B cell (primary cell): ENCODE measurements around the gene MED13. TPM values are rescaled to one million over a fixed set of nuclear protein-coding genes. Genes with fewer than 3 reads are reported as not detected.

Source experiments
- ATAC-seq: fragments of 200-7000 bp; cut with Tn5 transposase; one replicate; pipeline ENCODE4 v1.10.0; 2021; ENCODE audit warnings: low read depth, mild to moderate bottlenecking, moderate number of reproducible peaks, moderate library complexity
- CTCF ChIA-PET: fragments of 350-600 bp; sonication (Branson Sonifier 250); formaldehyde crosslinking; loops from one replicate; lab custom pipeline; 2021; ENCODE audit warnings: antibody characterized with exemption, inconsistent platforms; lab: Charles Lee
- POLR2A ChIA-PET: fragments of 350-600 bp; sonication (Branson Sonifier 250); formaldehyde crosslinking; loops from one replicate; lab custom pipeline; 2021; ENCODE audit warnings: antibody characterized with exemption; lab: Charles Lee
- DNase-seq: peaks from one replicate; pipeline ENCODE4 v3.0.0; 2013
- H2AFZ ChIP-seq: 2 replicates; pipeline ENCODE4 v1.6.1; 2012; ENCODE audit warnings: mild to moderate bottlenecking, low read depth, low read length; ENCODE audit not compliant: insufficient read depth, poor library complexity, severe bottlenecking
- H3K27ac ChIP-seq, 2 donors: 1 replicate in 1 of 2; 2 replicates in 1 of 2; pipeline ENCODE4 v1.5.1; 2012 to 2013; ENCODE audit warnings: low read length in 2 of 2, mild to moderate bottlenecking in 2 of 2, moderate library complexity in 1 of 2
- H3K27me3 ChIP-seq, 4 experiments: fragments of 200-600 bp in 1 of 4; sonication (generic) in 1 of 4; replicated peaks in 1 of 4; 1 replicate in 2 of 4; 2 replicates in 2 of 4; pipeline versions ENCODE4 v1.6.1 to v1.7.0; 2013 to 2016; ENCODE audit warnings: low read length in 3 of 4, mild to moderate bottlenecking in 2 of 4, mixed read lengths in 1 of 4, moderate library complexity in 1 of 4; ENCODE audit not compliant: insufficient read depth in 4 of 4, control insufficient read depth in 3 of 4; ENCODE audit errors: control extremely low read depth in 1 of 4
- H3K36me3 ChIP-seq, 2 experiments: replicated peaks in 1 of 2; 1 replicate in 1 of 2; 2 replicates in 1 of 2; pipeline versions ENCODE4 v1.6.1 to v1.7.1; 2013; ENCODE audit warnings: low read length in 1 of 2; ENCODE audit not compliant: insufficient read depth in 2 of 2, control insufficient read depth in 1 of 2; ENCODE audit errors: control extremely low read depth in 1 of 2, extremely low read depth in 1 of 2
- H3K4me1 ChIP-seq, 2 donors: fragments of 200-600 bp in 1 of 2; sonication (generic) in 1 of 2; 1 replicate in 1 of 2; 2 replicates in 1 of 2; pipeline versions ENCODE4 v1.5.1 to v1.6.1; 2013 to 2017; ENCODE audit warnings: low read length in 2 of 2; ENCODE audit not compliant: control insufficient read depth in 2 of 2, insufficient read depth in 2 of 2
- H3K4me2 ChIP-seq: replicated peaks from 2 replicates; pipeline ENCODE3; 2012; ENCODE audit warnings: mild to moderate bottlenecking, low read depth, low read length; ENCODE audit not compliant: poor library complexity, severe bottlenecking
- H3K4me3 ChIP-seq, 5 experiments: fragments of 200-600 bp in 1 of 5; sonication (generic) in 1 of 5; 1 replicate in 3 of 5; 2 replicates in 2 of 5; pipeline versions ENCODE4 v1.5.1 to v1.7.0; 2011 to 2016; ENCODE audit warnings: low read length in 4 of 5, mild to moderate bottlenecking in 4 of 5, low read depth in 2 of 5, control low read depth in 1 of 5, moderate library complexity in 1 of 5; ENCODE audit not compliant: insufficient read depth in 1 of 5; ENCODE audit errors: control extremely low read depth in 1 of 5, extremely low read depth in 1 of 5
- H3K79me2 ChIP-seq: fragments of 200-600 bp; sonication (generic); one replicate; pipeline ENCODE4 v1.6.0; 2016; ENCODE audit warnings: low read length; ENCODE audit not compliant: control insufficient read depth, insufficient read depth
- H3K9ac ChIP-seq: fragments of 200-600 bp; sonication (generic); 2 replicates; pipeline ENCODE4 v1.6.1; 2017; ENCODE audit warnings: mild to moderate bottlenecking, low read length, moderate library complexity
- H3K9me3 ChIP-seq, 3 donors: one replicate each; pipeline versions ENCODE4 v1.6.1 to v1.7.1; 2013; ENCODE audit warnings: low read length in 2 of 3; ENCODE audit not compliant: control insufficient read depth in 2 of 3, insufficient read depth in 1 of 3; ENCODE audit errors: control extremely low read depth in 1 of 3
- H4K20me1 ChIP-seq: 2 replicates; pipeline ENCODE4 v1.6.0; 2012; ENCODE audit warnings: mild to moderate bottlenecking, low read length; ENCODE audit not compliant: insufficient read depth, control insufficient read depth, poor library complexity, severe bottlenecking
- H3K27ac Mint-ChIP-seq: one replicate; pipeline ENCODE4 v1.8.0; 2021; ENCODE audit warnings: mixed read lengths
- H3K27me3 Mint-ChIP-seq: one replicate; pipeline ENCODE4 v1.8.0; 2021; ENCODE audit warnings: mixed read lengths
- H3K4me1 Mint-ChIP-seq: one replicate; pipeline ENCODE4 v1.8.0; 2021; ENCODE audit warnings: mixed read lengths
- H3K4me3 Mint-ChIP-seq: one replicate; pipeline ENCODE4 v1.8.0; 2021; ENCODE audit warnings: mixed read lengths
- H3K9me3 Mint-ChIP-seq: one replicate; pipeline ENCODE4 v1.8.0; 2022; ENCODE audit warnings: mixed read lengths; ENCODE audit not compliant: insufficient read depth
- CTCF ChIP-seq: fragments of 200-600 bp; IDR thresholded peaks from one replicate; pipeline ENCODE4 v1.8.0; 2022; ENCODE audit warnings: antibody characterized with exemption, mild to moderate bottlenecking
- EZH2 ChIP-seq: IDR thresholded peaks from 2 replicates; pipeline ENCODE4 v1.6.1; 2012; ENCODE audit warnings: borderline replicate concordance, low read depth, mild to moderate bottlenecking, moderate library complexity, low read length; ENCODE audit not compliant: insufficient read depth, poor library complexity, severe bottlenecking
- WGBS: methylation state at CpG from one replicate; pipeline ENCODE4 v1.1.5; 2013; ENCODE audit warnings: missing lambda C conversion rate; ENCODE audit not compliant: insufficient coverage; 5-methylcytosine and 5-hydroxymethylcytosine counted together
- intact Hi-C: fragments of 100-400 bp; cut with micrococcal nuclease; formaldehyde crosslinking; loops from one replicate; pipeline ENCODE4 v1.10.0; 2022
- polyA plus RNA-seq: library from polyadenylated mRNA; depleted of rRNA; stranded (reverse); fragments of >200 nt; gene quantifications from 2 replicates; pipeline ENCODE4 v1.2.3, GENCODE V29; 2012
- total RNA-seq, 2 donors: library from RNA; stranded (reverse); fragments of 120-200 nt in 1 of 2; gene quantifications; 1 replicate in 1 of 2; 2 replicates in 1 of 2; pipeline versions ENCODE4 v1.2.3 to v1.2.4, GENCODE V29; 2013 to 2022

The MED13 gene
- total and polyA plus RNA-seq, 2 donors (not counting 1 experiment from before 2014, with no cell fraction given), result 17.3 to 120 TPM

- no peaks in the 10 kb centered on the region for H3K36me3 ChIP-seq
- intact Hi-C loops, result loop anchor here (10.0 kb wide), 1 partner anchor 56 kb away; no protein-coding TSS in a partner anchor
- H3K79me2 ChIP-seq, result no peaks in the 10 kb centered on the region
- H4K20me1 ChIP-seq, result no peaks in the 10 kb centered on the region
- no peak overlapping the region for H3K27ac ChIP-seq
- Mint-ChIP-seq H3K27ac (no peak overlapping the region), H3K4me1 (peaks cover 27% of the 10 kb centered on the region), H3K27me3 (peaks cover 6% of the 10 kb centered on the region), H3K4me3 (no peak overlapping the region), H3K9me3 (no peaks in the 10 kb centered on the region)
- ChIA-PET POLR2A (no interaction called here), CTCF (no interaction called here)
- H3K4me1 ChIP-seq, result peaks cover 23 to 26% of the 10 kb centered on the region in 2 donors
- DNase-seq (no peak), ATAC-seq (no peak)
- H2AFZ ChIP-seq, result no peak overlapping the region
- H3K4me3 ChIP-seq, result no peak overlapping the region
- H3K4me2 ChIP-seq, result no peak overlapping the region
- H3K9ac ChIP-seq, result no peak overlapping the region
- no peaks in the 10 kb centered on the region for H3K9me3 ChIP-seq
- no peaks in the 10 kb centered on the region for H3K27me3 ChIP-seq
- TF ChIP-seq CTCF, result no peak
Measured at GRCh38 chr17:62101090-62101489, 36.0 kb upstream of the MED13 start.

GRCh38 chr17:62100055-62100454 lies 35.0 kb upstream of the MED13 start:
- DNase-seq (no peak), ATAC-seq (no peak)
- Histone ChIP-seq H2AFZ (no peak overlapping the region), H3K27ac (no peak overlapping the region), H3K9me3 (no peaks in the 10 kb centered on the region), H3K4me3 (no peak overlapping the region), H3K9ac (no peak overlapping the region), H3K27me3 (no peaks in the 10 kb centered on the region), H3K36me3 (no peaks in the 10 kb centered on the region), H3K79me2 (no peaks in the 10 kb centered on the region), H3K4me2 (no peak overlapping the region), H3K4me1 (peaks cover 23 to 26% of the 10 kb centered on the region in 2 donors), H4K20me1 (no peaks in the 10 kb centered on the region)
- TF ChIP-seq CTCF, result no peak
- no peak for TF ChIP-seq EZH2
- intact Hi-C loops, result loop anchor here (10.0 kb wide), 1 partner anchor 55 kb away; no protein-coding TSS in a partner anchor
- Mint-ChIP-seq H3K9me3 (no peaks in the 10 kb centered on the region), H3K27me3 (no peaks in the 10 kb centered on the region), H3K4me1 (peaks cover 27% of the 10 kb centered on the region), H3K27ac (peak overlapping the region; percentile 34), H3K4me3 (no peak overlapping the region)
- CTCF ChIA-PET, result interaction anchor here (3.2 kb wide), 1 partner anchor 10 kb away, joined by 29 read pairs; no protein-coding TSS in a partner anchor
- POLR2A ChIA-PET, result no interaction called here
- WGBS, result no CpG with 5 or more reads among the region's 1 CpG
